HG03575 (cell line): ENCODE measurements around the gene SH3TC1.

Experiments
- ATAC-seq: cut with Tn5 transposase; IDR thresholded peaks from one replicate; pipeline ENCODE4 v1.9.1; 2021; ENCODE audit not compliant: unreplicated experiment, insufficient number of reproducible peaks, low FRiP score; ENCODE audit errors: extremely low read depth

The SH3TC1 gene

DNA sequence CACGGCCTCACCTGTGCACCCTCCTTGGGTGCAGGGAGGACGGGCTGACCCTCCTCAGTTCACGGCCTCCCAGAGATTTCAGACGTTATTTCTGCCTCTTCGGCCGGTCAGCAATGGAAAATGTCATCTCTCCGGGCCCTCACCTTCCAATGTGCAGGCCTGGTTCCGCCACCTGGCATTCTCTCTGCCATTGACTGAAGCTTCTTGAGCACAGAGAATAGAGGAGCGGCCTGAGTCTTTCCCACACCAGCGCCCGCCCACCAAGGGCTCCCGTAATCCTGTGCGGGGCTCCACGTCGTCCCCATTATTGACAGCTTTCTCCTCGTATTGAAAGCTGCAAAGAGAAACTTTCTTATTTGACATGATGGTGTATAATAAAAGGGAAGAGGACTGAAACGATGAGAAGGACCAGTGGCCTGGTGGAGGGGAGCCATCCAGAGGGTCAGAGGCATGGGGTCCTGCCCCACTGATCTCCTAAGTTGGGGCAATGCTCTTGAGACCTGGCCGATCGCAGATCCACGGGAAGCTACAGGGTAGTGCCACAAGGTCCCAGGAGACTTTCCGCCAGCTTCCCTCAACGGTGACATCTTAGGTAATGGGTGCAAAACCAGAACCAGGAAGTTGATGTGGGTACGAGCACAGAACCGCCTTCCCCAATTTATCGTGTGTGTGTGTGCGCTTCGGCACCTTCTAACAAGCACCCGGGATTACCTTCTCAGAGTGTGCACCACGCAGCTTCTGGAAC, 91.0 kb downstream of the SH3TC1 start:
- no peak for ATAC-seq

DNA sequence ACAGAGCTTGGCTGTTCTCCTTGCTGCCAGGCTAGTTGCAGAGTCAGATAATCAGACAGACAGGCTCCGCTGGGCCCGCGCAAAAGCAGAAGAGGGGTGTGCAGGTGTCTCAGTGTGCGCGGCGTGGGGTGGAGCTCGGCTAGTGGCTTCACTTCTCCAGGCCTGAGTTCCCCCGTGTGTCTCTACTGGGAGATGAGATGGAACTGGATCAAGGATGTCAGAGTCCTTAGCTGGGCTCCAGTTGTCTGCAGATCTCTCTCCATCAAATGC, 91.5 kb downstream of the SH3TC1 start:
- no peak for ATAC-seq
